NAMALWA (cell line): ENCODE measurements around the gene PLPPR3.
"Not testable (repeated sequence)": the region's sequence is repeated elsewhere in the genome, so short reads cannot be mapped to it uniquely, and the experiment has no call there.

Experiments
- DNase-seq: peaks from one replicate; pipeline ENCODE4 v3.0.0-alpha.2; 2015; ENCODE audit warnings: low spot score

The PLPPR3 gene

DNA sequence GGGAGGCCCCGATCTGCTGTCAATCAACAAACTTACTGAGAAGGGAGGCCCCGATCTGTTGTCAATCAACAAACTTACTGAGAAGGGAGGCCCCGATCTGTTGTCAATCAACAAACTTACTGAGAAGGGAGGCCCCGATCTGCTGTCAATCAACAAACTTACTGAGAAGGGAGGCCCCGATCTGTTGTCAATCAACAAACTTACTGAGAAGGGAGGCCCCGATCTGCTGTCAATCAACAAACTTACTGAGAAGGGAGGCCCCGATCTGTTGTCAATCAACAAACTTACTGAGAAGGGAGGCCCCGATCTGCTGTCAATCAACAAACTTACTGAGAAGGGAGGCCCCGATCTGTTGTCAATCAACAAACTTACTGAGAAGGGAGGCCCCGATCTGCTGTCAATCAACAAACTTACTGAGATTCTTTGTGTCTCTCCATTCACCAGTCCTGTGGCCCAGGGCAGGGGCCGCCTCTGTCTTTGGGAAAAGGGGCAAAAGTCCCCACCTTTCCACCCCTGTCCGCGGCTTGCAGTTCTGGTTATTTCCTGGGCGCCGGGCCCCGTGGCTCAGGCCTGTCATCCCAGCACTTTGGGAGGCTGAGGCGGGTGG lies 32.0 kb upstream of the PLPPR3 start:
- DNase-seq = not testable (repeated sequence)

DNA sequence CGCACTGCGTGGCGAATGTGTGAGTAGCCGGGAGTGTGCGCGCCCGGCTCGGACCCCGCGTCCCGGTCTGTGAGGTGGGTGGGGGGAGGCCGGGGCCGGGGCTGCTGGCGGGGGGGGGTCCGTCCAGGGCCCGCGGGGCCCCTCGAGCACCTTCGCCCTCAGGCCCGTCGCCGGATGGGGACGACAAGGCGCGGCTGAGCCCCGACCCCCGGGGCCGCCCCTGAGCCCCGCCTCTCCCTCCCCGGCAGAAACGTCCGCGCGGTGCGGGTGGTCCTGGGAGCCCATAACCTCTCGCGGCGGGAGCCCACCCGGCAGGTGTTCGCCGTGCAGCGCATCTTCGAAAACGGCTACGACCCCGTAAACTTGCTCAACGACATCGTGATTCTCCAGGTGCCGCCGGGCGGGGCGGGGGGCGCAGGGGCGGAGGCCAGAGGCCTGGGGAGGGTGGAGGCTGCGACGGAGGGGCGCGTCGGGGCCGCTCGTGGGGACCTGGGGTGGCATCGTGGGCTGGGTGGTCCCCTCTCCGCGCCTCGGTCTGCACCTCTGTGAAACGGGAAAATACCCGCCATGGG lies 31.3 kb upstream of the PLPPR3 start:
- no peak for DNase-seq

DNA sequence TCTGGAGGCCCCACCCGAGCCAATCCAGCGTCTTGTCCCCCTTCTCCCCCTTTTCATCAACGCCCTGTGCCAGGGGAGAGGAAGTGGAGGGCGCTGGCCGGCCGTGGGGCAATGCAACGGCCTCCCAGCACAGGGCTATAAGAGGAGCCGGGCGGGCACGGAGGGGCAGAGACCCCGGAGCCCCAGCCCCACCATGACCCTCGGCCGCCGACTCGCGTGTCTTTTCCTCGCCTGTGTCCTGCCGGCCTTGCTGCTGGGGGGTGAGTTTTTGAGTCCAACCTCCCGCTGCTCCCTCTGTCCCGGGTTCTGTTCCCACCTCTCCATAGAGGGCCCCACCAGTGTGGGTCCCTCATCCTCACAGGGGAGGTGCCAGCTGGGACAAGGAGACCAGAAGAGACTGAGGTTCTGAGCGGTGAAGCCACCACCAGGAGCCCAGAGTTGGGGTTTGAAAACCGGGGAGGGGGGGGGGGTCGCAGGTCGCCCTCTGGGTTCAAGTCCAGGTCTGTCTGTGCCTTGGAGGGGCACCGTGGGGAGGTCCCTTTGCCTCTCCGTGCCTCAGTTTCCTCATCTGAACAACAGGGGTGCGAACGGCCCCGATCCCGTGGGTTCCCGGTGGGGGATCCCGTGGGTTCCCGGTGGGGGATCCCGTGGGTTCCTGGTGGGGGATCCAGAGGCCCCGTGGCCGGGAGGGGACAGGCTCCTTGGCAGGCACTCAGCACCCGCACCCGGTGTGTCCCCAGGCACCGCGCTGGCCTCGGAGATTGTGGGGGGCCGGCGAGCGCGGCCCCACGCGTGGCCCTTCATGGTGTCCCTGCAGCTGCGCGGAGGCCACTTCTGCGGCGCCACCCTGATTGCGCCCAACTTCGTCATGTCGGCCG lies 30.6 kb upstream of the PLPPR3 start, which contains the start of gene ELANE:
Gene ELANE, plus strand, starts transcription at position 168 of the 878 bp plus-strand sequence. Its CDS starts 26 bp downstream, at position 194.
- DNase-seq = no peak

DNA sequence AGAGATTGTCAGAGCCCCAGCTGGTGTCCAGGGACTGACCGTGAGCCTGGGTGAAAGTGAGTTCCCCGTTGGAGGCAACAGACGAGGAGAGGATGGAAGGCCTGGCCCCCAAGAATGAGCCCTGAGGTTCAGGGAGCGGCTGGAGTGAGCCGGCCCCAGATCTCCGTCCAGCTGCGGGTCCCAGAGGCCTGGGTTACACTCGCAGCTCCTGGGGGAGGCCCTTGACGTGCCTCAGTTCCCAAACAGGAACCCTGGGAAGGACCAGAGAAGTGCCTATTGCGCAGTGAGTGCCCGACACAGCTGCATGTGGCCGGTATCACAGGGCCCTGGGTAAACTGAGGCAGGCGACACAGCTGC lies 29.2 kb upstream of the PLPPR3 start:
- no peak for DNase-seq

DNA sequence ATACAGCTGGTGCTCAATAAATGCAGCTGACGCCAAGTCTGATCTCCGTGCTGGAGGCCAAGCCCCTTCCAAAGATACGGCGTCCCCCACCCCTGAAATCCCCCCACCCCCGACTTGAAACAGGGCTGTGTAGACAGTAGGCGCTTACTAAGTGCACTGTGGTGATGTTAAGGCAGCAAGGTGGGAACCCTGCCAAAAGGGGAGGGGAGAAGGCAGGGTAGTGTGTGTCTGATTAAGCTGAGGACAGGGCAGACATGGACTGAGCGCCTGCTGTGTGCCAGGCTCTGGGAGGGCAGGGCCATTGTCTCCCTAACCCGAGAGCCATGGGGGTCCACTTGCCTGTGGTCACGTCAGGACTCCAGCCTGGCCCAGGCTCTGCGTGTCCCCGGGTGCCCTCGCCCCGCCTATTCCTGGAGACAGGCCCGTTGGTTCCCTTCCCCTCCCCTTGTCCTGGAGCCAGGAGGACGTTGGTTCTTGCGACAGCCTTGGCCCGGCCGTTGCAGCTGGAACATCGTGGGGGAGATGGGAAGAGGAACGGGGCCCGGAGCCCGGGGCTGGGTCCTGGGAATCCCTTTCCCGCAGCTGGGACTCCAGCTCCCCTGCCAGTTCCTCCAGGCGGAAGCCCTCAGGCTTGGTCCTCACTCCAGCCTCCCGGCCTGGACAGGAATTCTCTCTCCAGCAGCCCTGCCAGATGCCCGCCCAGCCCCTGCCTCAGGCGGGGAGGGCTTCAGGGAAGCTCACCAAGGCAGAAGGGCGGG lies 28.6 kb upstream of the PLPPR3 start:
- peak; percentile 48 for DNase-seq

DNA sequence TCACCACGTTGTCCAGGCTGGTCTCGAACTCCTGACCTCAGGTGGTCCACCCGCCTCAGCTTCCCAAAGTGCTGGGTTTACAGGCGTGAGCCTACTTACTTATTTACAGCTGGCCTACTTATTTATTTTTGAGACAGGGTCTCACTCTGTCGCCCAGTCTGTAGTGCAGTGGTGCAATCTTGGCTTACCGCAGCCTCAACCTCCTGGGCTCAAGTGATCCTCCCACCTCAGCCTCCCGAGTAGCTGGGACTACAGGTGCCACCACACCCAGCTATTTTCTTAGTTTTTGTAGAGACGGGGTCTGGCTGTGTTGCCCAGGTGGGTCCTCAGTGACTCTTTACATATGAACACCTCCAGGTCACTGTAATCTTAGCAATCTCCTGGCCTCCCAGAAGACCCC lies 27.4 kb upstream of the PLPPR3 start:
- DNase-seq = not testable (repeated sequence)

DNA sequence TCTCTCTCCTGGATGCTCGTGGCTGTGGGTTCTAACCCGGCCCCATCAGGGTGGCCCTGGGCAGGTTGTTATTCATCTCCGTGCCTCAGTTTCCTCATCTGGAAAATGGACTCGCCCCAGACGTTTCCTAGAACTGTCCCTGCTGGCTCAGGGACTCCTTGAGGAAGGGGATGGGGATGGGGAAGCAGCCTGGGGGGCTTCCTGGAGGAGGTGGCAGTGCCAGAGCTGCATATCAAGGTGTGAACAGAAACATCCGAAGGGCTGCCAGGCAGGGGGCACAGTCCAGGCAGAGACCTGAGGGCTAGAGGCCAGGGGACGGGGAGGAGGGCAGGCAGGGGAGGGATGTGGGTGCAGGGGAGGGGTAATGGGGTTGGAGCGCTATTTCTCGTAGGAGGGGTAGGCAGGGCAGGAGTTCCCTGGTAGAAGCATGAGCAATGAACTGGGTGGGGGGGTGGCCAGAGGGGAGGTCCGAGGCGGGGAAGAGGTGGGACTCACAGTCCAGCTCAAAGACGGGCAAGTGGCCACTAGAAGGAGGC lies 26.7 kb upstream of the PLPPR3 start:
- no peak for DNase-seq

DNA sequence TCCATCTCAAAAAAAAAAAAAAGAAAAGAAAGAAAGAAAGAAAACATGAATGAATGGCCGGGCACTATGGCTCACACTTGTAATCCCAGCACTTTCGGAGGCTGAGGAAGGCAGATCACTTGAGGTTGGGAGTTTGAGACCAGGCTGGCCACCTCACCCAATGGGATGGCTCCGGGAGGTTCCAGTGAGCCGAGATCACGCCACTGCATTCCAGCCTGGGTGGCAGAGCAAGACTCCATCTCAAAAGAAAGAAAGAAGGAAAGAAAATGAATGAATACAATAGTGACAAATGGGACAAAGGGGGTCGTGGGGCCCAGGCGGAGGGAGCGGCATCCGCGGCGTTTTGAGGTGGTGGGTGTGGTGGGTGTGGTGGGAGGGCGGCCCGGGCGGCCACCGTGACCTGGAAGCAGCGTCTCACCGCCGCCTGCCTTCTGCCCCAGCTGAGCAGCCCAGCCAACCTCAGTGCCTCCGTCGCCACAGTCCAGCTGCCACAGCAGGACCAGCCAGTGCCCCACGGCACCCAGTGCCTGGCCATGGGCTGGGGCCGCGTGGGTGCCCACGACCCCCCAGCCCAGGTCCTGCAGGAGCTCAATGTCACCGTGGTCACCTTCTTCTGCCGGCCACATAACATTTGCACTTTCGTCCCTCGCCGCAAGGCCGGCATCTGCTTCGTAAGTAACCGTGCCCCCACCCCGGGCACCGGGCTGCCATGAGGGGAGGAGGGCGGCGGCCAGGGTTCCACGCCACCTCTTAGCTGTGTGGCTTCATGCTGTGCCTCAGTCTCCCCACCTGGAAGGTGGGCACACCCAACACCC lies 24.2 kb upstream of the PLPPR3 start:
- no peak for DNase-seq

DNA sequence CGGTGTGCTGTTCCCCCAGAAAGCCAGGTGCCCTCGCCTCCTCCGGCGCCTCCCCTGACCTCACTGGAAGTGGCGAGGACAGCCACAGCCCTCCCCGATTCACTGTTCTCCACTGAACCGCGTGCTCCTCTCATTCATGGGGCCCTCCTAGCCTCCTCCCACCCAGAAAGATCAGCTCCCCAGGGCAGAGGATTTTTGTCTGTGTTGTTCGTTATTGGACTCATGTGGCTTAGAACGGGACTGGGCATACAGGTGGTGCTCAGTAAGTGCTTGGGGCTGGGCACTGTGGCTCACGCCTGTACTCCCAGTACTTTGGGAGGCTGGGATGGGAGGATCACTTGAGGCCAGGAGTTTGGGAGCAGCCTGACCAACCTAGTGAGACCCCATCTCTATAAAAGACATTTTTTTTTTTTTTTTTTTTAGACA lies 22.8 kb upstream of the PLPPR3 start:
- DNase-seq = no peak

DNA sequence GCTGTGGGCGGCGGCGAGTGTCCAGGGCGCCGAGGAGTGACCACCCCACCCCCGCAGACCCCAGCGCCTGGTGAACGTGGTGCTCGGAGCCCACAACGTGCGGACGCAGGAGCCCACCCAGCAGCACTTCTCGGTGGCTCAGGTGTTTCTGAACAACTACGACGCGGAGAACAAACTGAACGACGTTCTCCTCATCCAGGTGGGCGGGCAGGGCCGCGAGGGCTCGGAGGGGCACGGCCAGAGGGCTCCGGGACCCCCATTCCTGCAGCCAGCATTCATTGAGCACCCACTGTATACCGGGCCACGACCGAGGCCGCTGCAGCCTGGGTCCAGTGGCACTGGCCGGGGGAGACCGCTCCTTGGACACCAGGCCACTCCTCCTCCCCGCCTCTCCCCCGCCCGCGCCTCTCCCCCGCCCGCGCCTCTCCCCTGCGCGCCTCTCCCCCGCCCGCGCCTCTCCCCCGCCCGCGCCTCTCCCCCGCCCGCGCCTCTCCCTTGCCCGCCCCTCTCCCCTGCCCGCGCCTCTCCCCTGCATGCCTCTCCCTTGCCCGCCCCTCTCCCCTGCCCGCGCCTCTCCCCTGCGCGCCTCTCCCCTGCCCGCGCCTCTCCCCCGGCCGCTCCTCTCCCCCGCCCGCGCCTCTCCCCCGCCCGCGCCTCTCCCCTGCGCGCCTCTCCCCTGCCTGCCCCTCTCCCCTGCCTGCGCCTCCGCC lies 22.2 kb upstream of the PLPPR3 start:
- no peak for DNase-seq

DNA sequence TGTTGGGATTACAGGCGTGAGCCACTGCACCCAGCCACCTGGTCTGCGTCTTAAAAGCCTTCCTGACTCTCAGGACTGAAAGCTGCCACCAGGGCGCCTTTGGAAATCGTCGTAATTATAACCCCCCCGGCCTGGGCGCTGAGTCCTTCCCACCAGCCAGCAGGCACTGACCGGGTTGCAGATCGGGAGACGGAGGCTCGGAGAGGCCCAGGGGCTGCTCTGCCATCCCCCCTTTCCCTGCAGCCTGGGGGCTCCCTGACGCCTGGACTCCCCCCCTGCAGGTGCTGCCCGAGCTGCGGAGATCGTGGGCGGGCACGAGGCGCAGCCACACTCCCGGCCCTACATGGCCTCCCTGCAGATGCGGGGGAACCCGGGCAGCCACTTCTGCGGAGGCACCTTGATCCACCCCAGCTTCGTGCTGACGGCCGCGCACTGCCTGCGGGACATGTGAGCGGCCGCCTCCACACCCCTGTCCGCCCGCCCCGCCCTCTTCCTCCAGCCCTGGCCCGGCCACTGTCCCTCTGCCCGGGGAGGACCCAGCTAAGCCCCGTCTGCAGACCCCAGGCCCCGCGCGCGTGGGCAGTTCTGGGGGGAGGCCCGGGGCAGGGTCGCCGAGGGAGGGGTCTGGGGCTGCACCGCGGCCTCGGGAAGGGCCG lies 21.6 kb upstream of the PLPPR3 start:
- DNase-seq = no peak

DNA sequence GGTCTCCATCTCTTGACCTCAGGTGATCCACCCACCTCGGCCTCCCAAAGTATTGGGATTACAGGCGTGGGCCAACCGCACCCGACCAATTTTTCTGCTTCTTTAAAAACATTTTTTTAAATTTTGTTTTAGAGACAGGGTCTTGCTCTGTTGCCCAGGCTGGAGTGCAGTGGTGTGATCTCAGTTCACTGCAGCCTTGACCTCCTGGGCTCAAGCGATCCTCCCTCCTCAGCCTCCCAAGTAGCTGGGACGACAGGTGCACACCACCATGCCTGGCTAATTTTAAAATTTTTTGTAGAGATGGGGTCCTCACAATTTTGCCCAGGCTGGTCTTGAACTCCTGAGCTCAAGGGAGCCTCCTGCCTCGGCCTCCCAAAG lies 21.0 kb upstream of the PLPPR3 start:
- not testable (repeated sequence) for DNase-seq

DNA sequence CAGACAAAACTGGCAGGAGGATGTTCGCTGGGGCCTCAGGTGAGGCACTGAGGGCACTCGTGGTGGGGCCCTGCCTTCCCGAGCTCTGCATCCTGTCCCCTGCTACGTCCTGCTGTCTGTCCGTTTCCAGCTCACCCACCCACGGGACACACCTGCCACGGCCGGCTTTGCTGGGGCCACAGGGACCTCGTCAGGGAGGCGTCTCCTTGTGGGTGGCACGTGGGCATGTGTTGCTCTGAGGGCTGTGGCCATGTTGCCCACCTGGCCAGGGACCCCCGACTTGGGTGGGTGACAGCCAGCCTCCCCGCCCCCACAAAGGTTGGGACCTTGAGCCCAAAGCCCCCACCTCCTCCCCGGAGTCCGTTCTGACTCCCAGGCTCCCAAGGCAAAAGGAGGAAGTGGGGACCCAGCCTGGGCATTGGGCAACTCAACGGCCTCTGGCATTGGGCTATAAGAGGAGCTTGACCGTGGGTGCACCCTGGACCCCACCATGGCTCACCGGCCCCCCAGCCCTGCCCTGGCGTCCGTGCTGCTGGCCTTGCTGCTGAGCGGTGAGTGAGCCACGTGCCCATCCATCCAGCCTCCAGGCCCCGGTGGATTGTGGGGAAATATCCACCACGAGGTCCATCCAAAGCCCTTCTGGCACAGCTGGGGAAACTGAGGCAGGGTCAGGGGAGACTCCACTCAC lies 18.9 kb upstream of the PLPPR3 start, which contains the start of gene PRTN3:
Gene PRTN3, plus strand, starts transcription at position 481 of the 688 bp plus-strand sequence. Its CDS starts 10 bp downstream, at position 491.
- DNase-seq = no peak

DNA sequence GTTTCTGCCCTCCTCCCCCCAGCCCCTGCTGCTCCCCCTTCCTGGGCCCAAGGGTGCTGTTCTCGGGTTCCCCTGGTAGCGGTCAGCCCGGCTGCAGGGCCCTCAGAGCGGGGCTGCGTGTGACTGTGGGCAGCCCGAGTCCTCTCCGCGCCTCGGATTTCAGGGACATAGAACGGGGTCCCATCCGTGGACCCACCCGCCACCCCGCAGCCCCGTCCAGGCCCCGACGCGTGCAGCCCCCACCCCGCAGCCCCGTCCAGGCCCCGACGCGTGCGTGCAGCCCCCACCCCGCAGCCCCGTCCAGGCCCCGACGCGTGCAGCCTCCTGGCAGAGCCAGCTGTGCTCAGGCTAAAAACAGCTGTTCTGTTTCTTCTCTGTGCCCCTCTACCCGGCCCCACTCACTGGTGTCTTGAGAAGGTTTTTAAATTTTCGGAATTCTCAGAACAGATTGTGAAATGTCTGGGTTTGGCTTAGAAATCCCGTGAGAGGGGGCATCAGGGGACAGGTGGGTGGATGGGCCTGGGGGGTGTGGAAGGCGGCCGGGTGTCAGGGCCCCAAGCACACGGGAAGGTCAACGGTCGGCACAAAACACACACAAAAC lies 13.6 kb upstream of the PLPPR3 start:
- DNase-seq = no peak

DNA sequence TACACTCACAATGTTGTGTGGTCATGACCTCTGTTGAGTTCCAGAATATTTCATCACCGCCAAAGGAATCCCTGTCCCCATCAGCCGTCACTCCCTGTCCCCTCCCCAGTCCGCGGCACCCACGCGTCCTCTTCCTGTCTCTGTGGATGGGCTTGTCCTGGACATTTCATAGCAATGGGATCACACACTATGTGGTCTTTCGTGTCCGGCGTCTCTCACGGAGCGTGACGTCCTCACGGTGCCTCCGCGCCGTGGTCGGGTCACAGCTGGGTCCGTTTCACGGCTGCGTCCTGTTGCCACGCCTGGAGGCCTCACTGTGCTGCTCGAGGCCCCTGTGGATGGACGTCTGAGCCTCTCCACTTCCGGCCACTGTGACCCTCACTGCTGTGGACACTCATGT lies 12.5 kb upstream of the PLPPR3 start:
- DNase-seq = no peak

DNA sequence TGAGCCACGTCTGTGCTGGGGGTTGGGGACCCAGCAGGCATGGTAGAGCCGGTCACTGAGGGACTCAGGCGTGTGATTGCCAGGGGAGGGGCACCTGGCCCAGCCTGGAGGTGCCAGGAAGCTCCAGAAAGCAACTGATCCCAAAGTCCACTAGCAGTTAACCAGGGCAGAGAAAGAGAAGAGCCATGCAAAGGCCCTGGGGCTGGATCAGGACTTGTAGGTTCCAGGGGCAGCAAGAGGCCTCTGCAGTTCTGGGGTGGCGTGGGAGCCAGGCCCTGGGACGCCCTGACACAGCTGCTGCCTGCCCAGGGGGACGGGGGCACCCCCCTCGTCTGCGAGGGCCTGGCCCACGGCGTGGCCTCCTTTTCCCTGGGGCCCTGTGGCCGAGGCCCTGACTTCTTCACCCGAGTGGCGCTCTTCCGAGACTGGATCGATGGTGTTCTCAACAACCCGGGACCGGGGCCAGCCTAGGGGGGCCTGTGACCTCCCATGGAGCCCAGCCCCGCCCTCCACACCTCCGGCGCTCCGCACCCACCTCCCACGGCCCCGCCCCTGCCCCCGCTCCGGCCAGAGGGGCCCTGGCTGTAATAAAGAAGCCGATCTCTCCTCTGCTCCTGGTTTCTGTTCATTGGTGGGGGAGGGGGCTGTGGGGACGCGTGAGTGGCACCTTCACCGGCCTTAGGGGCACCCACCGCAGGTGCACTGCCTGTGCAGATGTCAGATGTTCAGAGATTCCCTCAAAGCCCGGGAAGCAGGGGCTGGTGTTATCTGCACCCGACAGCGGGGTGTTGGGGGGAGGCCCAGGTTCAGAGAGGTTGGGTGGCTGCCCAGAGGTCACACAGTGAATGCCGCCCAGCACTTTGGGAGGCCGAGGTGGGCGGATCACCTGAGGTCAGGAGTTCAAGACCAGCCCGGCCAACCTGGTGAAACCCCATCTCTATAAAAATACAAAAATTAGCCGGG lies 9.9 kb upstream of the PLPPR3 start:
- DNase-seq = no peak

DNA sequence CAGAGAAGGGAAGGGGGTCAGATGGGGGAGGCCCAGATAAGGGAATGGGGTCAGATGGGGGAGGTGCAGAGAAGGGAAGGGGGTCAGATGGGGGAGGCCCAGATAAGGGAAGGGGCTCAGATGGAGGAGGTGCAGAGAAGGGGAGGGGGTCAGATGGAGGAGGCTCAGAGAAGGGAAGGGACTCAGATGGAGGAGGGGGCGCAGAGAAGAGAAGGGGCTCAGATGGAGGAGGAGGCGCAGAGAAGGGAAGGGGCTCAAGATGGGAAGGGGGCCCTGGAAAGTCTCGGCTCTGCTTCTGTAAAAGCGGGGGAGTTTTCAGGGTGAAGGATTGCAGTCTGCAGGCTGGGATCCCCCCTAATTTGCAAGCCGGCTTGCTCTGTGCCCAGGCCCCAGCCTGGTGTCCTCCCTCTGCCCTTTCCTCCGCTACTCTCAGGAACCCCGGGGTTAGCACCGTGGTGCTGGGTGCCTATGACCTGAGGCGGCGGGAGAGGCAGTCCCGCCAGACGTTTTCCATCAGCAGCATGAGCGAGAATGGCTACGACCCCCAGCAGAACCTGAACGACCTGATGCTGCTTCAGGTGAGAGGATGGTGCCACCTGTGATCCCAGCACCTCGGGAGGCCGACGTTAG lies 7.5 kb upstream of the PLPPR3 start:
- DNase-seq = no peak
